ENCODE data around the gene CENPF.

Gene CENPF, protein sequence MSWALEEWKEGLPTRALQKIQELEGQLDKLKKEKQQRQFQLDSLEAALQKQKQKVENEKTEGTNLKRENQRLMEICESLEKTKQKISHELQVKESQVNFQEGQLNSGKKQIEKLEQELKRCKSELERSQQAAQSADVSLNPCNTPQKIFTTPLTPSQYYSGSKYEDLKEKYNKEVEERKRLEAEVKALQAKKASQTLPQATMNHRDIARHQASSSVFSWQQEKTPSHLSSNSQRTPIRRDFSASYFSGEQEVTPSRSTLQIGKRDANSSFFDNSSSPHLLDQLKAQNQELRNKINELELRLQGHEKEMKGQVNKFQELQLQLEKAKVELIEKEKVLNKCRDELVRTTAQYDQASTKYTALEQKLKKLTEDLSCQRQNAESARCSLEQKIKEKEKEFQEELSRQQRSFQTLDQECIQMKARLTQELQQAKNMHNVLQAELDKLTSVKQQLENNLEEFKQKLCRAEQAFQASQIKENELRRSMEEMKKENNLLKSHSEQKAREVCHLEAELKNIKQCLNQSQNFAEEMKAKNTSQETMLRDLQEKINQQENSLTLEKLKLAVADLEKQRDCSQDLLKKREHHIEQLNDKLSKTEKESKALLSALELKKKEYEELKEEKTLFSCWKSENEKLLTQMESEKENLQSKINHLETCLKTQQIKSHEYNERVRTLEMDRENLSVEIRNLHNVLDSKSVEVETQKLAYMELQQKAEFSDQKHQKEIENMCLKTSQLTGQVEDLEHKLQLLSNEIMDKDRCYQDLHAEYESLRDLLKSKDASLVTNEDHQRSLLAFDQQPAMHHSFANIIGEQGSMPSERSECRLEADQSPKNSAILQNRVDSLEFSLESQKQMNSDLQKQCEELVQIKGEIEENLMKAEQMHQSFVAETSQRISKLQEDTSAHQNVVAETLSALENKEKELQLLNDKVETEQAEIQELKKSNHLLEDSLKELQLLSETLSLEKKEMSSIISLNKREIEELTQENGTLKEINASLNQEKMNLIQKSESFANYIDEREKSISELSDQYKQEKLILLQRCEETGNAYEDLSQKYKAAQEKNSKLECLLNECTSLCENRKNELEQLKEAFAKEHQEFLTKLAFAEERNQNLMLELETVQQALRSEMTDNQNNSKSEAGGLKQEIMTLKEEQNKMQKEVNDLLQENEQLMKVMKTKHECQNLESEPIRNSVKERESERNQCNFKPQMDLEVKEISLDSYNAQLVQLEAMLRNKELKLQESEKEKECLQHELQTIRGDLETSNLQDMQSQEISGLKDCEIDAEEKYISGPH (N-terminal part only)

DNA sequence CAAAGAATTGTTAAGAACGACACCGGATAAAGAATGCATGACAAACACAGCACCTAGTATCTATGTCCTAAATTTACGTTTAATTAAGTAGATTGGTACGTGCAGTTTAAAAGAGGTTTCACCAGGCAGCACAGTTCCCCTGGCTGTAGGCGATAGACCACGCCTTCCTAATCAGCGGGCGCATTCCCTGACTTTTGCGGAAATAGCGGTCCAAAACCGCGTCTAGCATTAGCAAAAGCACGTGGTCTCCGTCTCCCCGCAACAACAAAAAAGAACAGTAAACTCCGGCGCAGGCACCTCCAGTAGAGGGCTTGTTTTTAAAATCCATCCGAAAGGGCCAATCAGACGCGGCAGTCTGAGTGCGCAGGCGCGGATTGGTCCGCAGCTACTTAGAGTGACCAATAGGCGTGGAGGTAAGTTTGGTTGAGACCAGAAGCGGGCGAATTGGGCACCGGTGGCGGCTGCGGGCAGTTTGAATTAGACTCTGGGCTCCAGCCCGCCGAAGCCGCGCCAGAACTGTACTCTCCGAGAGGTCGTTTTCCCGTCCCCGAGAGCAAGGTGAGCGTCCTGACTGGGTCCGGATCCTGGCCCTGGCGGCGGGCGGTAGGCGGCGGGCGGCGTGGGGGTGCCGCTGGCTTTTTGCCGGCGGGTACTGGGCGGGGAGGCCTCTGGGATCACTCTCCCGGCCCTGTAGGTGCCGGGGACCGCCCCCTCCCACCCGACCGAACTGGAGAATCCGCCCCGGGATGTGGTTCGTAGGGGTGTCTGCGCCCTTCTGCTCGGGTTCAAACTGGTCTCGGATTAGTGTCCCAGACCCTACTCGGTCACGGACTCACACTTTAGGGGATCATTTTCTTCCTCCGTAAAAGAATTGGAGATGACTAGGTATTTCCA is at the start of gene CENPF:
Gene CENPF, plus strand, starts transcription at position 432 of the 894 bp plus-strand sequence. CDS start 10,560 bp downstream, outside the sequence.
- peak within 1 kb of the TSS; percentile 86 for H3K27ac Mint-ChIP-seq
- H3K4me3 Mint-ChIP-seq, result peak within 1 kb of the TSS; percentile 90
- DNase-seq (ENCODE audit: low spot score in 2 of 2), result peak; percentile 78 to 95
- peaks cover 13% of the 10 kb centered on the region for H3K4me1 Mint-ChIP-seq
- H3K36me3 Mint-ChIP-seq, result peaks cover 16% of the 10 kb centered on the region
- H3K9me3 Mint-ChIP-seq, result no peaks in the 10 kb centered on the region
- peak; percentile 98 for ATAC-seq

DNA sequence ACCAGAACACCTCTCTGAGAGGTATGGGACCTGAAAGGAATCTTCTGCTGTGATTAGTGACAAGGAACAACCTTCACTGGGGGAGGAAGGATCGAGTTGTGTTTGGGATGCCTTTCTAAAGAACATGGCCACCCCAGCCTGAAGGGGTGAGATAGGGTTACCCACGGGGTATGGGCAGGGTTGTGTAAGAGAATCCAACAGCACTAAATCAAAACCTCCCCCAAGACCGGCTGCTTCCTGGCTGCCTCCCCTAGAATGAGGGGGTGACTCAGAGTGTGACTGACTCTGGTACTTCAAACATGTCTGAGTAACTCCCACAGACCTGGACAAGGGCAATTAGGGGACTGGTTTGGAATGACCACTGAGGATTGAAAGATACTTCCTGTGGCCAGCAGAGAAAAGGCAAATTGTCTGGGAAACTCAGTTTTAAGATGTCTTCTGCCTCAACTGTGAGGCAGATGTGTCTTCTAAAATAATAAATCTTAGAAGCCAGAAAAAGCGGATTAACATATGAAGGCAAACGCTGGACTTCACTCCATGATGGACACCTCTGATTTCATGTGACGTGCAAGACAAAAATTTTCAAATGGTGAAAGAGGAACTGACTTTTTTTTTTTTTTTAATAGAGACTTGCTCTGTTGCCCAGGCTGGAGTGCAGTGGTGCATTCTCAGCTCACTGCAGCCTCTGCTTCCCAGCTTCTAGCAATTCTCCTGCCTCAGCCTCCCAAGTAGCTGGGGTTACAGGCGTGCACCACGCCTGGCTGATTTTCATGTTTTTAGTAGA is 44.9 kb upstream of the CENPF start:
- ATAC-seq, result peak; percentile 59
- H3K9me3 Mint-ChIP-seq, result no peaks in the 10 kb centered on the region
- H3K4me1 Mint-ChIP-seq, result no peaks in the 10 kb centered on the region
- no peak for DNase-seq (ENCODE audit: low spot score in 2 of 2)
- H3K27ac Mint-ChIP-seq, result no peak overlapping the region
- H3K36me3 Mint-ChIP-seq, result no peaks in the 10 kb centered on the region
- H3K4me3 Mint-ChIP-seq, result no peak overlapping the region

DNA sequence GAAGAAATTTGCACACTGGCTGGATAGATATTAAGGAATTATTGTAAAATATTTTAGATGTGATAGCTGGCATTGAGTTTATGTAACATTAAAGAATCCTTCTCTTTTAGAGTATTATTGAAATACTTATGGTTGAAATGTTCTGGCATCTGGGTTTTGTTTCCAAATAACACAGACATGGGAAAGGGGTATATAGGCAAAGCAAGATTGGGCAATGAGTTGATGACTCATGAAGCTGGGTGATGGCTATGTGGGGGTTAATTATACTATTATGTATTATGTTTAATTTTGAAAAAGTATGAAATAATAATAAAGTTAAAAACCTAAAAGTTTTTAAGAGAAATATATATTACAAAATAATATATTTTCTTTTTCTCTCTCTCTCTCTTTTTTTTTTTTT is 39.1 kb upstream of the CENPF start:
- H3K27ac Mint-ChIP-seq, result no peak overlapping the region
- H3K36me3 Mint-ChIP-seq, result no peaks in the 10 kb centered on the region
- DNase-seq (ENCODE audit: low spot score in 2 of 2) (no peak), ATAC-seq (no peak)
- H3K4me1 Mint-ChIP-seq, result no peaks in the 10 kb centered on the region
- H3K4me3 Mint-ChIP-seq, result no peak overlapping the region
- H3K9me3 Mint-ChIP-seq, result no peaks in the 10 kb centered on the region

DNA sequence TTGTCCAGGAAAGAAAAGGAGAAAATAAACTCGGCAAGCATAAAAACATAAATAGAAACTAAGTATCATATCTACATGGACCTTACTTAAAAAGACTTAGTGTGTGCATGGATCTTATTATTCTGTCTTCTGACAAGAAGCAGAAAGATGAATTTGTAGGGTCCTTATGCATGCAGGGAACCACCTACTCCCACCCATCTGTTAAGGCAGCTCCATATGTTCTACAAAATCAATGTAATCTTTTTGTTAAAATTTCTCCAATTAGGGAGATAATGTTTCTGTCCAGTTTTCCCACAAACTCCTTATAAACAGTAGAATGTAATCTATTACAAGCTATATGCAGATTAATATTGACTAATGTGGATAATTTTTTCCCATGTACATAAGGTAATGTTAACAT is 37.7 kb upstream of the CENPF start:
- ATAC-seq (no peak), DNase-seq (ENCODE audit: low spot score in 2 of 2) (no peak)
- Mint-ChIP-seq H3K36me3 (no peaks in the 10 kb centered on the region), H3K9me3 (no peaks in the 10 kb centered on the region), H3K27ac (no peak overlapping the region), H3K4me1 (no peaks in the 10 kb centered on the region), H3K4me3 (no peak overlapping the region)

DNA sequence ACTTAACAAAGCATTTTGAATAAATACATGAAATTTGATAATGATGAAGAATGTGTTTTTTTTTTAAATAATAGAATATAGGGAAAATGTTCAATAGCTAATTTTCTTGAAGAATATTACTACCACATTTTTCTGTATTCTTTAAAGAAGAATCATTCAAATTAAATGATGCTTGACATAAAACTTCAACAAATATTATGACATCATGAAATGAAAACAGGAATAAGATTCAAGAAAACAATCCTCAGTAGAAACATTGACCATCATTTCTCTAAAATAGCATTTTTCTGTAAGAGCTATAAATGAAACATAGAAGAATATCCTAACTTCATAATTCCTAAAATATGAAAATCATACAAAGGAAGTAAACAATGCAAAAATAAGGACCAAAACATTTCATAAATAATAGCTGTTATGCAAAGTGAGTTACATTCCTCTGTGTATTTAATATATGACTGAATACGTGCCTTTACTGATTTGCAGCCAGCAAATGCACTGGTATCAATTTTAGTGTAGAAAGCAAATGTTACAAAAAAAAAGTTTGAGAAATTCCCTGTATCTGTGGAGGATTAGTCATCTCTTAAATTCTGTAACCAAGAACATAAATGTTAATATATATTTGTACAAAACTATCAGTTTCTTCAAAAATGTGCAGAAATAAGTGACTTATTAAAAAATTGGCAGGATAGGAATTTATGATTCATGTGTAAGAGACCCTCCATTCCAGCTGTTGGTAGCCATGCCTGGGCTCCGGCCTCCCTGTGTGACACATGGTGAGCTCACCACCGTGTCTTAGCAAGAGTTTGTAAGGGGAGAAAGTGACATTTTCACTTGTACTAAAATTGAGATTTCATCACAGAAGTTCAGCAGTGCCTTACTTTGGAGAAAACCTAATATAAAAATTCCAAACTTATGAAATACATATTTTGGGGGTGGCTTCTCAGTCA is 36.6 kb upstream of the CENPF start:
- no peak for DNase-seq (ENCODE audit: low spot score in 2 of 2)
- peak; percentile 69 for ATAC-seq
- Mint-ChIP-seq H3K36me3 (no peaks in the 10 kb centered on the region), H3K4me1 (no peaks in the 10 kb centered on the region), H3K4me3 (no peak overlapping the region), H3K9me3 (no peaks in the 10 kb centered on the region), H3K27ac (no peak overlapping the region)

DNA sequence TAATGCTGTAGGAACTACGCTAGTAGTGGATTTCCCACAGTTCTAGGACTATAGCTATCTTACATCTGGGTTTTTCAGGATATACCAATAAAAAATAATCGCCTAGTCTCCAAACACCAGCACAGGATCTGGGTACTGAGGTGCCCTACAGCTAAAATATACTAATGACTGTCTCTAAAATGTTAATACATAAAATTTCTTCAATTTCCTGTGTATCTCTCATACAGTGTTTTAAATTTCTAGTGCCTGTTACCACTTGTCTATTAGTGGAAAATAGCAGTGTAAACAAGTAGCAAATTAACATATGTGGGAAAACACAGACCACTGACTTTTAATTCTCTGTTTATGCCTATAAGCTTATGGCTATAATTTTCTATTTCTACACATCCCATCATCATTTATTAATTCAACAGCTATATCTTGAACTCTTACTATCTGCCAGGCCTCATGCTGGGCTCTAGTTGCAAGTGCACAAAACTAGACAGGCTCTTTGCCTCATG is 35.5 kb upstream of the CENPF start:
- Mint-ChIP-seq H3K4me1 (no peaks in the 10 kb centered on the region), H3K9me3 (no peaks in the 10 kb centered on the region), H3K36me3 (no peaks in the 10 kb centered on the region), H3K4me3 (no peak overlapping the region), H3K27ac (no peak overlapping the region)
- DNase-seq (ENCODE audit: low spot score in 2 of 2) (no peak), ATAC-seq (no peak)

DNA sequence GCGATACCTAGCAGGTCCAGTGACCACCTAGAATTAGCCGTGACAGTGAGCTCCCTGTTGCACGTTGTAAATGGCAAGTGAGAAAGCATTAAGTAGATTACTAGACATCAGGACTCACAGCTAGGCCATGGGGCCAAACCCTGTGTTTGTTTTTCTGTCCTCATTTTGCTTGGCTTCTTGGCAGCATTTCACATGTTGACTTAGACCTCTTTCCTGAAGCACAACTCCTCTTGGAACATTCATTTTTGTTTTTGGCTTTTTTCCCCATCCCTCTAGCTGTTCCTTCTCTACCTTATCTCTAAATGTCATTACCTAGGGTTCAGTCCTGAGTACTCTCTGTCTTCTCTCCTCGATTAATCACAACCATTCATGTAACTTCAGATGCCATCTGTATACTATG is 34.7 kb upstream of the CENPF start:
- Mint-ChIP-seq H3K4me1 (no peaks in the 10 kb centered on the region), H3K27ac (no peak overlapping the region), H3K4me3 (no peak overlapping the region), H3K9me3 (no peaks in the 10 kb centered on the region), H3K36me3 (no peaks in the 10 kb centered on the region)
- ATAC-seq, result no peak
- no peak for DNase-seq (ENCODE audit: low spot score in 2 of 2)

DNA sequence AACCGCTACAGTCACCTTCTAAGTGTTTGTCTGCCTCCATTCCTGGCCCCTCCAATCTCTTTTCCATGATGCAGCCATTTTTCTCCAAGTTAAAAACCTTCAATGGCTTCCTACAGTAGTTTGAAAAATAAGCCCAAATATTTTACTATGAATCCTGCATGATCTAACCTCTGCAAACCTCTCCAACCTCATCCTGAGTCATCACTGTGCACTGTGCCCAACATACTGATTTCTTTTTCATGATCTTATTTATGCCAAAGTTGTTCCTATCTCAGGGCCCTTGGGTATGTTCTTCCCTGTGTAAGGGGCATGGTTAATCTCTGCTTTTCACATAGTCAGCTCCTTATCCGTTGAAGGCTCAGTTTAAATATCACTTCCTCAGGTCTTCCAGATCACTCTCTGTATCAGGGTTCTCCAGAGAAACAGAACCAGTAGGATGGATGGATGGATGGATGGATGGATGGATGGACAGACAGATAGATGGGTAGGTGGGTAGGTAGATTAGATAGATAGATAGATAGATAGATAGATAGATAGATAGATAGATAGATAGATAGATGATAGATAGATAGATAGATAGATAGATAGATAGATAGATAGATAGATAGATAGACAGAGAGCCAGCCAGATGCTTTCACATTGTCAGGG is 33.5 kb upstream of the CENPF start:
- Mint-ChIP-seq H3K36me3 (no peaks in the 10 kb centered on the region), H3K27ac (no peak overlapping the region), H3K4me3 (no peak overlapping the region), H3K4me1 (no peaks in the 10 kb centered on the region), H3K9me3 (no peaks in the 10 kb centered on the region)
- DNase-seq (ENCODE audit: low spot score in 2 of 2) (no peak), ATAC-seq (peak; percentile 51)

DNA sequence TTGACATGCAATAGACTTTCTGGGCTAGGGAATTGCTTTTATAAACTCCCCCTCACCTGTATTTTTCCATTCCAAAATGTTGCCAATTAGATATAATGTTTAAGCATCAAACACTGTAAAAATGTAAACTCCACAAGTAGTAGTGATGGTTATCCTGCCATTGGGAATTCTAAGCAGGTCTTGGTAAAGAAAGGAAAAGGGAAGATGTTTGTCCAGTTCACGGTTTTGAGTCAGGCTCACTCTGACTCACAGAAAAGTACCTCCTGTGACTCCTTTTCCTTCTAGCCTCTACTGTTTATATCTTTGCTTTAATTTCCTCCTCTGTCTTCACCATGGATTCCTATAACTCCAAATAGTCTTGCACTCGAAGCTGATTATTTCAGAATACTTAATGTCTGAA is 32.6 kb upstream of the CENPF start:
- DNase-seq (ENCODE audit: low spot score in 2 of 2), result no peak
- Mint-ChIP-seq H3K9me3 (no peaks in the 10 kb centered on the region), H3K27ac (no peak overlapping the region), H3K4me1 (no peaks in the 10 kb centered on the region), H3K4me3 (no peak overlapping the region), H3K36me3 (no peaks in the 10 kb centered on the region)
- no peak for ATAC-seq

DNA sequence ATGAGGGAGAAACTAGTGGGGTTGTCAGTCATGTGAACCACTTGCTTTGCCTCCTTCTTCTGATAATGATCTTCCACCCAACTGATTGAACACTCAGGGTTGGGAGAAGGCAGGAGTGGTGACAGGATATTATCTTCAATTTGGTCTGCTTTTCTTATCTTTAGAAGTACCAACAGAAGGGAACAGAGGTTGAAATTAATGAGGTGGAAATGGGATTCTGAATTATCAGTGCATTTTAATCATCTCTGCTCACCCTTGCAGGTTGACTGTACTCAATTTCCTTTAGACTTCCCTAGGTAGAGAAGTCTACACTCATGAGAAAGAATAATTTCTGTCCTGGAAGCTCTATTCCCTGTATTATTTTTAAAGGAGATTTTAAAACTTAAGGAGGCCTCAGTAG is 31.7 kb upstream of the CENPF start:
- Mint-ChIP-seq H3K4me3 (no peak overlapping the region), H3K9me3 (peaks cover 6% of the 10 kb centered on the region), H3K27ac (no peak overlapping the region), H3K36me3 (no peaks in the 10 kb centered on the region), H3K4me1 (no peaks in the 10 kb centered on the region)
- DNase-seq (ENCODE audit: low spot score in 2 of 2), result no peak
- no peak for ATAC-seq

DNA sequence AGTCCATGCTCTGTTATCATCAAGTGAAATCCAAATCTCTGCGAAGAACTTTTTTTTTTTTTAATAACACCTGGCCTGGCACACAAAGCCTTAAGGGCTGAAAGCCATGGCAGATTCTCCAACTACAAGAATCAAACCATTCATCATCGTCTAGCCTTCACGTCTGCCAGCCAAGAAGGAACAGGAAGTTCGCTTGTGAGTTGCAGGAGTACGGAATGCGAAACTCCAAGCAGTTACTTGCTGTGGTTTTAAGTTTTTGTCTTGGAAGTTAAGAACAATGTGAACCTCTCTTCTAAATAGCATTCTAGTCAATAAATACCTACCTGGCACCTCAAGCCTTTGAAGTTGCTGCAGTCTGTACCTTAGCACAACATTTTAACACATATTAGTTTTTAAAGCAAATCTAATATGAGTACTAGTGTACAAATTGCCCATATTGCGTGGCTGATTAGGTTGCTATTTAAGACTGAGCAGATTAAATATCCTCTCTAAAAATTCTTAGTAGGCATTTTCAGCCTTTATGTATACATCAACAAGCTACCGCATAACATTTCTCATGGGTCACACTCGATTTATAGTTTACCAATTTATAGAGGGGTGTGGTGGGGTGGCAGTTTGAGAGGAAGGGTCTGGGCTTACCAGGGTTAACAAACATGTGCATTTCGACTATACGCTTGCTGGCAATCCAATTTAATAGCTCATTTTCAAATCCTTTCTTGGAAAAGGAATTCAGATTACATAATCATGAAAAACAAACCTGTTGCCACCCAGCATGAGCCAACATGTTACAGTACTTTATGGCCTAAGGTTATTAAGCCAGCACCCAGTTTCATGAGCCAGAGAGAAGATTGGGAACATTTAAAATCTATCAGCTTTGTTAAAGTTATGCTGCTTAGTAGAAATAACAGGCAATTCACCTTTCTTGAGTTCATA is 29.3 kb upstream of the CENPF start:
- Mint-ChIP-seq H3K36me3 (no peaks in the 10 kb centered on the region), H3K4me3 (no peak overlapping the region), H3K27ac (no peak overlapping the region), H3K4me1 (no peaks in the 10 kb centered on the region), H3K9me3 (peaks cover 9% of the 10 kb centered on the region)
- ATAC-seq (no peak), DNase-seq (ENCODE audit: low spot score in 2 of 2) (no peak)

All from stimulated activated effector memory CD8-positive, alpha-beta T cell treated with anti-CD3 and anti-CD28 coated beads, Interleukin-12 subunit alpha, Interleukin-12 subunit beta, amount 100 ng/mL, for 72 hours (primary cell).